GM12891 (cell line): ENCODE results near the gene SLIT1.

Experiments used
- PAX5 ChIP-seq: IDR thresholded peaks from 2 replicates; pipeline ENCODE4 v1.6.1; 2011; ENCODE audit warnings: low read length, moderate library complexity, mild to moderate bottlenecking; ENCODE audit not compliant: insufficient read depth, severe bottlenecking
- POLR2A ChIP-seq: IDR thresholded peaks from 2 replicates; pipeline ENCODE4 v1.6.1; 2011; ENCODE audit warnings: low read depth, low read length, control low read depth
- POLR2AphosphoS5 ChIP-seq: IDR thresholded peaks from 2 replicates; pipeline ENCODE4 v1.6.1; 2011; ENCODE audit warnings: low read depth, low read length, control low read depth
- POU2F2 ChIP-seq: IDR thresholded peaks from 2 replicates; pipeline ENCODE4 v1.6.1; 2011; ENCODE audit warnings: low read depth, mild to moderate bottlenecking, control low read depth, low read length, moderate library complexity
- SPI1 ChIP-seq: IDR thresholded peaks from 2 replicates; pipeline ENCODE4 v1.6.1; 2011; ENCODE audit warnings: low read depth, low read length, control low read depth
- TAF1 ChIP-seq: IDR thresholded peaks from 2 replicates; pipeline ENCODE4 v1.6.1; 2011; ENCODE audit warnings: low read depth, low read length, control low read depth

GRCh38 chr10:97163781-97164501 lies 21.8 kb downstream of the SLIT1 start:
- no peak for TF ChIP-seq POLR2A
- no peak for TF ChIP-seq TAF1
- no peak for TF ChIP-seq PAX5
- no peak for TF ChIP-seq POLR2AphosphoS5
- TF ChIP-seq SPI1, result no peak
- no peak for TF ChIP-seq POU2F2
